HG03280 (cell line): ENCODE measurements around the gene GRM4.

Source experiments
- ATAC-seq: cut with Tn5 transposase; IDR thresholded peaks from one replicate; pipeline ENCODE4 v1.9.1; 2021; ENCODE audit warnings: mild to moderate bottlenecking, moderate library complexity; ENCODE audit not compliant: unreplicated experiment

Gene GRM4

GRCh38 chr6:33983721-33984465, 162.0 kb downstream of the GRM4 start:
- no peak for ATAC-seq

DNA sequence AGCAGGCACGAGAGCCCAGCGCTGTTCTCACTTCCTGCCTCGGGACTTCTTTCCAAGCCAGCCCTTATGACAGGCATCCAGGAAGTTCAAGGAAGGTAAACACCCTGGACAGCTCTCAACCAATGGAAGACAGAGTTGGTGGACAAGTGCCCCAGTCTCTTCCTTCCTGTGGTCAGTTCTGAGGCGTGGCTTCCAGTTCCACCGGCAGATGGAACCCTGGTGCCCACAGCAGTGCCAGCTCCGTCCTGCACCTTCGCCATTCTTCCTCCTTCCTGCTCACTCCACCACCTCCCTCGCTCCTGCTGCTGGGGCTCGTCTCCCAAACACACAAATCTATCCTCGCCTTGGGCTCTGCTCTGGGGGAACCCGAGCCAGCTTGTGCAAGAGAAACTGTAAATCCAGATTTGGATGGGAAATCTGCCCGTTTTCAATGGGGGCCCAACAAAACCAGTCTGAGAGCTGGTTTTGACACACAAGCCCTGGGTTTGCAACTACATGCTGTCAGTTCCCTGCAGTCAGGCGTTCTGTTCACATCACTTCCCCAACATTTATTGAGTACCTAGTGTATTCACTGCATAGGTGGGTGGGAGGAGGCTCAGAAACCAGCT, 162.7 kb downstream of the GRM4 start:
- no peak for ATAC-seq

GRCh38 chr6:33981861-33982260, 164.0 kb downstream of the GRM4 start:
- no peak for ATAC-seq

- no peak for ATAC-seq
Observed at GRCh38 chr6:33981421-33981820, 164.5 kb downstream of the GRM4 start.

DNA sequence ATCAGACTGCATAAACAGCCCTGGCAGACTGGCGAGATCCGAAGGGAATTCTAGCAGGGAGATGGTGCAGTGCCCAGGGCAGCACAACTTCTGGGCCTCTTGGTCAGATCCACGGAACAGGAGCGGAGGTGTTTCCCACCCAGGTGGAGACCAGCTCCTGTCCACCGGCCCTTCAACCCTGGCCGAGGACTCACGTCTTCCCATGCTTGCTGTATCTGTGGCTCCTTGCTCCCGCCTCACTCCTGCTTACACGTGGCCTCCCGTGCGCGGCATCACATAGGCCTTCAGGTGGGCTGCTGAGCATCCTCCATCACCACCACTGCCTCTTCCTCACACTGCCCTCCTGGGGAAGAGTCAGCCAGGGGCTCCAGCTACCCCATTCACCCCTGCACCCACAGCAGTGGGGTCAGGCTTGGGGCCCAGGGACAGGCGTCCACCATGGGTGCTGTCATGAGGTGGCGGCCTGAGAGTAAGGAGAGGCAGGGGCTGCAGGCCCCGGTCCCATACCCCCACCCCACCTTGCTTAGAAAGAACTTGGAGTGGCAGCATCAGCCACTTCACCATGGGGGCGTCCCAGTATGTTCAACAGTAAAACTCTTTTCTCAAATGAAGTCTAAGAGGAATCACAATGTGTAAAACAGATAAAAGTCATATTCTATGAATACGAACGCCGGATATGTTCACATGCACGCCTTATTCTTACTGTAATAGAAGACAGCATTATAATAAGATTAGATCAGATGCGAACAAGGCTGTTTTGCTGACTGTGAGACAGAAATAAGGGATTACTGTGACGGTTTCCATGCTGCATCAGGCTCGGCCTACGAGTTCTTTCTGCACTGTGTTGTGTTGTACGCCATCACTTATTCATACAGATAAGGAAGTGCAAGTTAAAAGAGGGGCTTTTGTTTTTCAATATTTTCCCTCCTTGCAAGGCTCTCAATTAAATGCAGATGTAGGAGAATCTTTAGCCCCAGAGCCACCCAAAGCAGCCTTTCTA, 165.4 kb downstream of the GRM4 start:
- ATAC-seq = no peak

- no peak for ATAC-seq
Observed at GRCh38 chr6:33979750-33980149, 166.1 kb downstream of the GRM4 start.

DNA sequence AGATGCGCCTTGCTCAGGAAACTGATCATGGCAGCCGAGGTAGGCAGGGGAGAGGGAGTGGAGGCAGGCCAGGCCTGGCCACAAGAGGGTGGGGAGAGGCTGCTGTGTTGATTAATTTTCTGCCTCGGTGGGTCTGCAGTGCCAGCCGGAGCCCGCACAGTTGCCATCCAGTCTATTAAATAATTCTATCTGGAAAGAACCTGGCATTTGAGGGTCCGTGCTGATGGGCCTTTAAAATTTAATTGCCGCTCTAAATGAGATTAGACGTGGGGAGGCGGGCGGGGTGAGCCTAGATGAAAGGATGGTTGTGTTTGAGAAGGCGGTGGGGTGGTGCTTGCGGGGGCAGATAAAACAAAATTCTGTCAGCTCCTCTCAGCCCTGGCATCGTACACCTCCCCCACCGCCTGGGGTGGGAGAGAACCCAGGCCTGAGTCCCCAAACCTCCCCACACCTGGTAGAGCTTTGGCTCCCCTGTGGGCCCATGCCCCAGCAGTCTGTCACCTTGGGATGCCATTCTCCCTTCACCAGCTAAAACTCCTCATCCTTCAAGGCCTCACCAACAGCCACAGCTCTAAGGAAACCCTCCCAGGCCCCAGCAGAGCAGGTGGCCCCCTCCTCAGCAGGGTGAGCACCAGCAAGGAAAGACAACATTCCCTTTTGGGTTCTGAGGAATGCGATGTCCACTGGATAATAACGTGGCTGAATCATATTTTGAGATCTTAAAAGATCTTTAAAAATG, 167.3 kb downstream of the GRM4 start:
- no peak for ATAC-seq

GRCh38 chr6:33977606-33978411, 168.1 kb downstream of the GRM4 start:
- ATAC-seq = no peak

DNA sequence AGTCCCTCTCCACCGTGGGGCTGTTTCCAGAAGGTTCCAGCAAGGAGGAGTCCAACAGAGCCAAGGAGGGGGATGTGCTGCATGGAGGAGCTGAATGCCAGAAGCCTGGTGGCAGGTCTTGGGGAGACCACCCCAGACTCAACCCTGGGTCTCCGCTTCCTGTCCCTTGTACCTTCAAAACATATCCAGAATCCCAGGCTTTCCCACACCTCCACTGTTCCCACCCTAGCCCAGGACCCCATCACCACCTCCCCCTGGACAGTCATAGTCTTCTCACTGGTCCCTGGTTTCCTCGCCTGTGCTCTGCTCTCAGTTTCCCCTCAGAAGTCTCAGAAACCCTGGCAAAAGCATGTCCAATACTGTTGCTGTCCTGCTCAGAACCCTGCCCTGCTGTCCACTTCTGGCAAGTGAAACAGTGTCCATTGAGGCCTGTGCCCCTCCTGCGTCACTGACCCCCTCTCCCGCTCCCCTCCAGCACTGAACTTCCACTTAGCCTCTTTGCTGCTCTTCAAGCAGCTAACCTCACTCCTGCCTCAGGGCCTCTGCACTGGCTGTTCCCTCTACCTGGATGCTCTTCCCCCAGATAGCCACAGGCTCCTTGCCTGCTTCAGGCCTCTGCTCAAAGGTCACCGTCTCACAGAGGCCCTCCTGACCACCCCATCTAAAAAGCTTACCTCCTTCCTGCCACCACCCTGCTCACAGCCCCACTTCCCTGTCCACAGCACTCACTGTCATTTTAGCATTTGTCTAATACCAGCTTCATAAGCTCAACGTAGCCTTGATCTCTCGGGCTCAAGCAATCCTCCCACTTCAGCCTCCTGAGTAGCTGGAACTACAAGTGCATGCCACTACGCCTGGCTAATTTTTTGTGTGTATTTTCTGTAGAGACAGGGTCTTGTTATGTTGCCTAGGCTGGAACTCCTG, 169.2 kb downstream of the GRM4 start:
- ATAC-seq = no peak

DNA sequence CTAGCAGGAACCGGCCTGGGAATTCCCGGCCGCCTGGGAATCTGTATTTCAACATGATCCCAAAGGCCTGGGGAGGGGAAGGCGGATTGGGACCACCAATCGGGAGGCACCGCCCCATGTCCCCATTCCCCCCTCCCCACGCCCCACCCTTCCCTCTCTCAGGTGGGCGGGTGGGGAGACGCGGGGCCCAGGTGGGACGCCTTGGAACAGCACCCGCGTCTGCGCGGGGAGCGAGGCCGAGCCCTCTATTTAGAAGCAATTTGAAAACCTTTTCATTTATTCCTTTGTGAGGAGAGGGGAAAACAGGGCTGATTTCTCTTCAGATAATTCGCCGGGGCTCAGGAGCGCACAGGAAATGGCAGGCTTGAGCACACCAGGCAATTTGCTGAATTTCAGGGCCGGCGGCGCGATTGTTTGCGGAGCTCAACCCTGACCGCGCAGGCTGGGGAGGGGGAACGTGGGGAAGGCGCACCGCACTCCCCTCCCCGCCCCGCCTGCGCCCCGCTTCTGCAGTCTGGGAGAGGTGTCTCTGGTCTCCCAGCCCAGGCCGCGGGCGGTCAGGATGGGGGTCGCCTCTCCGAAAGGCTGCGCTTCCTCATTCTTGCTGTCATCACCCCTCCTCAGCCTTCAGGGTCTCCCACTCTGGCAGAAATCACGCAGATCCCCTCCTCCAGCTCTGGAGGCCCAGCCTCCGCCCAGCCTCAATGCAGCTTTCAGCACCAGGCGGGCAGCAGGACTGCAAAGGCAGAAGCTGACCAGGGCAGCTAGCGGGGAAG, 170.0 kb downstream of the GRM4 start:
- ATAC-seq = no peak

DNA sequence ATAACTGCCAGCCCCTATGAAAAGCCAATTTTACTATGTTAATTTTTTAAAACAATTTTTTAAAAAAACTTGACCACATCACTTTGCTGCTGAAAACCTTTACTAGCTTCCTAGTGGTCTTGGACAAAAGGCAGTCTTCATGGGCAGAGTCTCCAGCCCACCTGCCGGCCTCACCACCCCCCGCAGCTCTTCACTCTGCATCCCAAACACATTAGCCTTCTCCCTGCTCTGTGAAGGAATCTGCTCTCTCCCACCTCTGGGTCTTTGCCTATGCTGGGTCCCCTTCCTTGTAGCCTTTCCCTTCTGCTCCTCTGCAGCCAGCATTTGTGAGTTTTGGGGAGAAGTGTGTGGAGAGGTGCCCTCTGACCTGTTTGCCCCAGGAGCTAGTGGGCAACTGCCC, 171.4 kb downstream of the GRM4 start:
- no peak for ATAC-seq

- no peak for ATAC-seq
Observed at GRCh38 chr6:33974030-33974429, 171.9 kb downstream of the GRM4 start.

DNA sequence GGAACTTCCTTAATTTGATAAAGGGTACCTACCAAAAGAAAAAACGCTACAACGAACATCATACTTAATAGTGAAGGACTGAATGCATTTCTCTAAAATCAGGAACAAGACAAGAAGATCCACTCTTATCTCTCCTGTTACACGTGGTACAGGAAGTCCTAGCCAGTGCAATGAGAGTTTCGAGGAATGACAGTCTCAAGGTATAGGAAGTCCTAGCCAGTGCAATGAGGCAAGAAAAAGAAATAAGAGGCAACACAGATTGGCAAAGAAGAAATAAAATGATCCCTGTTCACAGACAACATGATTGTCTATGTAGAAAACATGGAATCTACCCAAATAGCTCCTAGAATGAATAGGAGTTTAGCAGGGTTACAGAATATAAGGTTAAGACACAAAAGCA, 174.3 kb downstream of the GRM4 start:
- no peak for ATAC-seq
